GM12878 (cell line): ENCODE data around the gene GPR34. TPM values are rescaled to one million over a fixed set of nuclear protein-coding genes. Genes with fewer than 3 reads are reported as not detected.
"Not testable (repeated sequence)": the region's sequence is repeated elsewhere in the genome, so short reads cannot be mapped to it uniquely, and the experiment has no call there.

ENCODE experiments used
- ATAC-seq: fragments of 200-7000 bp; cut with Tn5 transposase; 3 replicates; pipeline ENCODE4 v1.9.1; 2020; ENCODE audit warnings: mild to moderate bottlenecking, moderate library complexity
- BruUV-seq: library from RNA; stranded (reverse); fragments of 400-500 nt; replicated peaks from 2 replicates; lab custom pipeline; 2021; lab: Mats Ljungman, UMichigan
- CTCF ChIA-PET: fragments of 300-600 bp; sonication (Branson Sonifier 250); formaldehyde crosslinking; extraction: SDS; loops from one replicate; lab custom pipeline; 2021; ENCODE audit warnings: inconsistent platforms; lab: Yijun Ruan, JAX
- POLR2A ChIA-PET: fragments of 350-600 bp; formaldehyde crosslinking; extraction: SDS; loops from one replicate; lab custom pipeline; 2021; ENCODE audit warnings: inconsistent platforms; lab: Charles Lee
- RAD21 ChIA-PET: fragments of 300-600 bp; sonication (Branson Sonifier 250); formaldehyde crosslinking; loops from one replicate; lab custom pipeline; 2023; ENCODE audit warnings: antibody characterized with exemption; ENCODE audit not compliant: unreplicated experiment; lab: Charles Lee
- SMC1A ChIA-PET: fragments of 300-600 bp; sonication (Branson Sonifier 250); formaldehyde crosslinking; loops from one replicate; lab custom pipeline; 2023; ENCODE audit not compliant: unreplicated experiment, uncharacterized antibody; lab: Charles Lee
- DNase-seq: peaks from one replicate; pipeline ENCODE4 v3.0.0-alpha.2; 2011; ENCODE audit warnings: low read depth, low spot score
- FAIRE-seq: peaks from 3 replicates; lab custom pipeline; 2011; peaks lifted over from hg19 to GRCh38; lab: Jason Lieb, UNC
- H2AFZ ChIP-seq: 2 replicates; pipeline ENCODE4 v1.6.0; 2011; ENCODE audit warnings: low read depth, low read length, control low read depth; ENCODE audit not compliant: control insufficient read depth
- H3K27ac ChIP-seq: 2 replicates; pipeline ENCODE4 v1.5.1; 2011; ENCODE audit warnings: control low read depth; ENCODE audit not compliant: control insufficient read depth, insufficient read depth
- H3K27me3 ChIP-seq, 2 experiments: replicated peaks in 1 of 2; 2 replicates each; pipeline versions ENCODE4 v1.6.0 to v1.6.1; 2011; ENCODE audit warnings: low read length in 1 of 2; ENCODE audit not compliant: control insufficient read depth in 2 of 2, insufficient read depth in 2 of 2
- H3K36me3 ChIP-seq, 2 experiments: 2 replicates each; pipeline ENCODE4 v1.5.1; 2011; ENCODE audit warnings: low read length in 1 of 2; ENCODE audit not compliant: control insufficient read depth in 2 of 2, insufficient read depth in 2 of 2
- H3K4me1 ChIP-seq: 2 replicates; pipeline ENCODE4 v1.6.1; 2011; ENCODE audit warnings: mild to moderate bottlenecking, low read length, moderate library complexity, mixed read lengths; ENCODE audit not compliant: control insufficient read depth, insufficient read depth
- H3K4me2 ChIP-seq: 2 replicates; pipeline ENCODE4 v1.6.0; 2011; ENCODE audit warnings: control low read depth; ENCODE audit not compliant: control insufficient read depth, insufficient read depth
- H3K4me3 ChIP-seq: fragments of 200-600 bp; sonication (generic); 2 replicates; pipeline ENCODE4 v1.5.1; 2016
- H3K79me2 ChIP-seq: 2 replicates; pipeline ENCODE4 v1.6.0; 2011; ENCODE audit warnings: low read length; ENCODE audit not compliant: control insufficient read depth, insufficient read depth
- H3K9ac ChIP-seq: 2 replicates; pipeline ENCODE4 v1.8.0; 2011; ENCODE audit warnings: low read length, control low read depth, mixed read lengths; ENCODE audit not compliant: control insufficient read depth, insufficient read depth
- H3K9me3 ChIP-seq: replicated peaks from 3 replicates; pipeline ENCODE4 v1.5.1; 2011; ENCODE audit warnings: mild to moderate bottlenecking, low read length; ENCODE audit not compliant: control insufficient read depth, insufficient read depth
- H4K20me1 ChIP-seq: 2 replicates; pipeline ENCODE4 v1.6.0; 2011; ENCODE audit not compliant: control insufficient read depth, insufficient read depth
- BMI1 ChIP-seq: fragments of 450-650 bp; IDR thresholded peaks from 2 replicates; pipeline ENCODE4 v1.6.1; 2016; ENCODE audit warnings: mild to moderate bottlenecking, moderate library complexity, borderline replicate concordance
- ELK1 ChIP-seq: IDR thresholded peaks from 2 replicates; pipeline ENCODE4 v1.6.1; 2012; ENCODE audit warnings: low read depth, low read length, improper control_type of control experiment
- NR2C2 ChIP-seq: IDR thresholded peaks from 2 replicates; pipeline ENCODE4 v1.6.1; 2011; ENCODE audit warnings: borderline replicate concordance, low read depth; ENCODE audit not compliant: control insufficient read depth, insufficient read length
- NRF1 ChIP-seq: conservative IDR thresholded peaks from 2 replicates; pipeline ENCODE4 v1.6.1; 2011; ENCODE audit warnings: mild to moderate bottlenecking, low read depth, low read length, improper control_type of control experiment
- PBX3 ChIP-seq: IDR thresholded peaks from 2 replicates; pipeline ENCODE4 v1.6.1; 2011; ENCODE audit warnings: mild to moderate bottlenecking, low read depth, low read length, moderate library complexity; ENCODE audit not compliant: insufficient replicate concordance
- RB1 ChIP-seq: fragments of 450-650 bp; formaldehyde crosslinking; IDR thresholded peaks from 2 replicates; pipeline ENCODE4 v1.6.1; 2017; ENCODE audit warnings: mild to moderate bottlenecking, borderline replicate concordance
- YY1 ChIP-seq: IDR thresholded peaks from 2 replicates; pipeline ENCODE4 v1.6.1; 2011; ENCODE audit warnings: low read depth, mild to moderate bottlenecking, low read length
- ZBTB40 ChIP-seq: fragments of 450-650 bp; IDR thresholded peaks from 2 replicates; pipeline ENCODE4 v1.6.1; 2016; ENCODE audit warnings: mild to moderate bottlenecking, moderate library complexity, borderline replicate concordance
- WGBS: methylation state at CpG from one replicate; pipeline ENCODE4 v1.1.6; 2016; ENCODE audit warnings: low lambda C conversion rate; ENCODE audit not compliant: insufficient replicate concordance, insufficient coverage; ENCODE audit errors: missing lambda C conversion rate; 5-methylcytosine and 5-hydroxymethylcytosine counted together
- in situ Hi-C: fragments of 300-500 bp; cut with MboI; formaldehyde crosslinking; loops from 9 replicates; pipeline ENCODE4 v1.14.3; 2018; ENCODE audit warnings: mixed read lengths
- intact Hi-C: fragments of 100-400 bp; cut with micrococcal nuclease; formaldehyde crosslinking; loops from one replicate; pipeline ENCODE4 v1.14.2; 2022; ENCODE audit not compliant: unreplicated experiment
- polyA plus RNA-seq, 11 experiments: library from polyadenylated mRNA; depleted of rRNA in 4 of 11; unstranded in 6 of 11; stranded (reverse) in 5 of 11; fragments of >200 nt; fragmentation: Nextera tagmentation in 4 of 11; fragmentation: Illumina TruSeq in 1 of 11; extraction: Ambion mirVana in 4 of 11; extraction: Trizol in 1 of 11; gene quantifications; 1 replicate in 1 of 11; 2 replicates in 10 of 11; pipeline versions ENCODE4 v1.2.1 to v1.2.3, GENCODE V29; 2011 to 2016; ENCODE audit warnings: inconsistent platforms in 2 of 11, missing spikeins in 2 of 11, low read depth in 1 of 11
- total RNA-seq, 4 experiments: library from RNA; depleted of rRNA in 3 of 4; stranded (reverse); fragments of >200 nt in 3 of 4; fragmentation: Illumina TruSeq in 1 of 4; extraction: Trizol in 1 of 4; gene quantifications; 2 replicates each; pipeline versions ENCODE4 v1.2.1 to v1.2.3, GENCODE V29; 2013 to 2021

Gene GPR34
- total and polyA plus RNA-seq, 10 of the 15 experiments (the other 5 are each of a cell fraction or from before 2014, with no cell fraction given): 0.12 to 0.84 (median 0.28) TPM; not detected in 1

- no peak for TF ChIP-seq ZBTB40
- TF ChIP-seq NR2C2: no peak
- no peak for TF ChIP-seq RB1
- TF ChIP-seq PBX3: no peak
- no peak for TF ChIP-seq YY1
- TF ChIP-seq BMI1: no peak
- no peak for TF ChIP-seq NRF1
- TF ChIP-seq ELK1: no peak
These were observed 16.1 kb upstream of the GPR34 start (continued) for GRCh38 chrX:41672643-41673042.

- POLR2A ChIA-PET, H3K27ac ChIP-seq, FAIRE-seq, H3K27me3 ChIP-seq, H4K20me1 ChIP-seq, H3K36me3 ChIP-seq, H3K4me2 ChIP-seq, H3K4me1 ChIP-seq, intact Hi-C loops, BruUV-seq, SMC1A ChIA-PET, in situ Hi-C loops, H3K4me3 ChIP-seq, H3K9ac ChIP-seq, RAD21 ChIA-PET, ATAC-seq, DNase-seq, H2AFZ ChIP-seq, H3K79me2 ChIP-seq, H3K9me3 ChIP-seq: not testable (repeated sequence)
- CTCF ChIA-PET: interaction anchor here (1.0 kb wide), 1 partner anchor 10 kb away, joined by 3 read pairs; no protein-coding TSS in a partner anchor
- 86% methylated on average over 14 of the region's 15 CpGs for WGBS
These were observed 12.4 kb upstream of the GPR34 start for GRCh38 chrX:41676361-41676760.
